Hypothalamus (tissue), 51 donors: ENCODE measurements around the gene TRAPPC12.

Source experiments
- DNase-seq, 51 donors: peaks; one replicate each; lab custom pipeline; 2025; lab: John Stamatoyannopoulos, UW

Gene TRAPPC12

DNA sequence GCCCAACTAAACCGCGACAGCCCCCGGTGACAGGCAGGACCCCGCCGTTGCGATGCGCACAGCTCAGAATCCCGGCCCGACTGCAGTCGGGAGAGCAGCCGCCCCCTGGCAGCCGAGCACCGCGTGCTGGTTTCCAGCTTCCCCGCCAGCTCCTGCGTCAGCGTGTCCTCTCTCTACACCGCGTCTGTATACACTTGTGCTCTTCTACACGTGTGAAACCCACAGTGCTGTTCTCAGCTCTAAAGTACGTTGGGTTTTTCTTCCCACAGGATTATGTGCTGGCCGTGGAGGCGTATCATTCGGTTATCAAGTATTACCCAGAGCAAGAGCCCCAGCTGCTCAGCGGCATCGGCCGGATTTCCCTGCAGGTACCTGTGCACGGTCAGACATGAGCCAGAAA is 85.8 kb downstream of the TRAPPC12 start:
- peak in 1 of 51 donors; percentile 39 for DNase-seq

DNA sequence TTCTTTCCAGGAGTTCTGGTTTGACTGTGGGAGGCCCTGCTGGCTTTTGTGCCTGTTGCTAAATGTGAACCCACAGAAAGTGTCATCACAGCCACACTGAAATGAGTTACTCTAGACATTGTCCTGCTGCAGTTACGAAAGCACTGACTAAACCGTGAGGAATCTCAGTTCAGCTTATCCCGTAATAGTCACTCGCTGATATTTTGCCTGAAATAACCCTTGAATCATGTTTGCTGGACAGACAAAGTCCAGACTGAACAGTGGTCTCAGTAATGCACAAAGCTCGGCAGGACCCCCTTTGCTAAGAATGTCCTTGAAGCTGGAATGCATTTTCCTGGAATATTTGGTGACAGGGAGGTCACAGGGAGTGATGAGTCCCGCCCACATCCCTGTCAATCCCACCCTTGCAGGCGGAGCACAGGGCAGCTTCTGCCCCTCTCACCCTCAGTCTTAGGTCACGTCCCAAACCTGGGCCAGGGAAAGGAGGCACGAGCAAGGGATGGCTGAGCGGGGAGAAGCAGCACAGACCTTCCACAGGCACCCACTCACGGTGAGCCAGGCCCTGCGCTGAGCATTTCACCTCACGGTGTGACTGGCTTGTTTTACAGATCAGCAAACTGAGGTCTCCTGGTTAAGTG is 86.5 kb downstream of the TRAPPC12 start:
- DNase-seq, result no peak

DNA sequence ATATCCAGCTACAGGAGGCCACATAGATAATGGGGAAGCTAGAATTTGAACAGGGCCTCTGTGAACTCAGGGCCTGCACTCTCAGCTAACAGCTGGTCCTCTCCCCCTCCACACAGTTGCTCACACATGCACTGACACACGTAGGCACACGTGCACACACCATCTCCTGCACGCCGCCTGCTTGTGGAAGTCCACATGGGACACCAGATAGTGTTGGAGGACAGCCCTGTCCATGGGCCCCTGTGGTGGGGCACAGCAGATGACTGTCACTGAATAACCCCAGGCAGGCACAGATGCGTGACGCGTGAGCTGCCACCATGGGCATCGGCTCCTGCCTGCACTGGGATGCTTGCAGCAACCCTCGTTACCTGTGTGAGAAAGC is 87.0 kb downstream of the TRAPPC12 start:
- no peak for DNase-seq

DNA sequence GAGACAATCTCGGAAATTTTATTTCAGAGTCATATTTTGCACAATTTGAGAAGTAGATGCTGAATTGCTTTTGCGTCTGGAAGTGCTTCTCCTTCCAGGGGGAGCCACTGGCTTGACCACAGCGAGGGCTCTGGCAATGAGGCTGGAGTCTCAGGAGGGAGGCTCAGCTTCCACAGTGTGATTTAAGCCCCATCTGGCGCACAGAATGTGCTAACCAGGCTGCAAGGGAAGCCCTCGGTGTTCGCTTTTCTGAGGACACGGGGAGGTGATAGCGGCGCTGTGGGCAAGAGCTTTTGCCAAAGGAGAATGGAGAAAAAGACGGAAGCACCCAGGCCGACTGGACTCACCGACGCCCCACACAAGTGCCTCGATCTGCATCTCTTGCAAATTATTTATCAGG is 87.5 kb downstream of the TRAPPC12 start:
- no peak for DNase-seq

DNA sequence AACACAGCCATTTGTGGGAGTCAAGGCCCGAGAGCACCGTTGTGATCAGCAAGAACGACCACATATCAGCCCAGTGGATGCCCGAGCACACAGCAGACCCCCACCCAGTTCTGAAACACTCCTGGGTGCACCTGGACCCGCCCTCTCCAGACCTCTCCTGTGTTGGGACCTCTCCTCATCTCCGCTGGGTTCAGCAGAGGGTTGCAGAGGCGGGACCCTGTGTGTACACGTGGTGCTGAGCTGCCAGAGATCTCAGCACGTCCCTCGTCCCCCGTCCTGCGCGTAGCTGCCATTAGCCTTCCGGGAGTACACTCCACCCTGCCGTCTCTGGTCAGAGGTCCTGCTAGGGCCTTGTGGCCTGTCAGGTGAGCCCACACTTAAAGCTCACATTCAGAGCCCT is 88.2 kb downstream of the TRAPPC12 start:
- DNase-seq, result no peak

DNA sequence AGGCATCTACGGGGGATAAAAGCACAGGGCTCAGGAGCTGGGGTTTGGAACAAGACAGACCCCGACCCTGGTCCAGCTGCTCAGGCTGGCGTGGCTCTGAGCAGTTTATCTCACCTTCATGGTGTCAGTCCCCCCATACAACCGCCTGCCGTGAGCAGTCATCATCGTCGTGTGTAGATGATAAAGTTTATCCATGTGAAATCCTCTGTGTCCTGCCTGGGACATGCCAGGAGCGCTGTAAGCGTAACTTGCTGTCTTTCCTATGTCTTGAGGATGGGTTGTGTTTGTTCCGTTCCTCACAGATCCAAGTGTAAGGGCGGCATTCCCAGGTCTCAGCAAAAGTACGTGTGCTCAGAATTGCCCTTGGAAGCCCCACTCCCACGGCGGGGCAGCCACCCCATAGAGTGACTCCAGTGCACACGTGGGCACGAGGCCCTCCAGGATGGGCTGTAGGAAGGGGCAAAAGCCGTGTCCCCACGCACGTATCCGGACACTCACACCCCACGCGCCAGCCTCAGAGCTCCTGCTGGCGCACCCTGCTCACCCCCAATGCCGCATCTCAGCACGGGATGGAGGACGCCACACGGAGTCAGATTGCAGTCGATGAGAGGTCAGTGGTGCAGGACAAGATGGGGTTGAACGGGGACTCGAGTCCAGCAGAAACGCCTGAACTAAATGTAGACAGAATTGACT is 88.9 kb downstream of the TRAPPC12 start:
- DNase-seq, result no peak

DNA sequence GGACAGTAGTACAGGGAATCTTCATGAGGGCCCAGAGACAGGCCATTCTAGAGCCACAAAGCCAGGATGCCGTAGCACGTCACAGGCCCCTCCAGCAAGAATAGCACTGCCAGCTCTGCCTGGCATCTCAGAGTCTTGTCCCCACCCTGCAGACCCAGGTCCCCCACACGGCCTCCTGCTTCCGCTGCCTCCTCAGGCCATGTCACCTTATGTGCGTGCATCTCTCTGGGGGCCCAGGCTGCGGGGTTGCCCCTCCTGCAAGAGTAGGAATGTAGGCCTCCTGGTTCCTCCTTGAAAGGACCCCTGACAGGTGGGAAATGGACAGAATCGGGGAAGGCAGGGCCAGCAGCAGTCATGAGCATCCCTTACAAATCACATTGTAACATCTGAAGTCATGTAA is 90.0 kb downstream of the TRAPPC12 start:
- DNase-seq, result no peak

DNA sequence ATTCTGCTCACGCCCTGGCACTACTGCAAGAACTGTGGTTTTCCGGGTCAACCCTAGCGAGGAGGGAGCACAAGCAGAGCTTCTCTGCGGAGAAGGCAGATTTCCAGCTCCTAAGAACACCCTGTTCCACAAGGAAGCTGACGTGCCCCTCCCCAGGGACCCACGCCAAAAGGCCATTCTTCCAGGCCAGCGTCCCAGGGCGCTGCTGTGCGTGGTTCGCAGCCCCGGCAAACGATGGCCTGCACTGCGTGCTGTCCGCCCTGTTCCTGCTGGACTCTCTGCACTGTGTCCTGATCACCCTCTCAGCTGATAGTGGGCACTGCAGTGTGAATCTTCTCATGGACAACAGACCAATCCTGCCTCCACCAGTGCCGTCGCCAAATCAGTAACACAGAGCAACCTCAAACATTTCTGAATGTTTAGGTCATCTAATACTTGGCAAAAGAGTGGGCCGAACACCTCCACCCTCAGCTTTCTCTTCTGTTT is 90.7 kb downstream of the TRAPPC12 start:
- DNase-seq, result peak in 27 of 51 donors; percentile 17 to 75 (median 35)

DNA sequence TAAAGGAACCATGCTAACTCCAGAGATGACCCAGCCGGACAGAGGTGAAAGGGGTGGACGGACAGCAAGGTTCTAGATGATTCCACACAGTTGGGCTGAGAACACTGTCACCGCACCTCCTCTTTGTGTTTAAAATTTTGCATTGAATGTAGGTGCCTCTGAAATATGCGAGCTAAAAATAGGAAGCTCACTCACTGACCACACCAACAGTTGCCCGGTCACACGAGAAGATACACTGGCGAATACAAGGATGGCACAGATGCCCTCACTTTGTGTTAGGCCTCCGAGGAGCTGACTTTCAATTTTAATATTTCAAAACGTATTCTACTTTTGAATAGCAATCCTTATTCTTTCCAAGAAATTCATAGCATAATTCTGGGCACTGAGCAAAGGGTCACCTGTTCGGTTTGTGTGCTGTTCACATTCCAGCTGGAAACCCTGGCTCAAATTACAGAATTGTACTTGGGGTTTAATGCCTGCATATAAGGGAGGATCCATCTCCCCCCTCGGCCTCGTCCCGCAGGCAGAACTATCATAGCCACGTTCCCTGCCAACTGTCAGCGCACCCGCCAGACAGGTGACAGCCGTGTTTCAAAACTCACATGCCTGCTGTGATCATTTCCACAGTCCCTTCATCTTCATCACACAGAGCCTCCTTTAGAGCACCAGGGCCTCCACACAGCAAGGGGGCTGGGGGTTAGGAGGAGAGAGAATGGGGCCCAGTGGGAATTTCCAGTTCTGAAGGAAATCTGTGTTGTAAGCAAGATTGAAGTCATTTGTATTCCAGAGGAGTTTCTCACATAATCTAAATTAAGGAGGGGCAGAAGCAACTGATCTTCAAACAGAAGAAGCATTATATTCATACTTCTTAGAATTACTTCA is 91.6 kb downstream of the TRAPPC12 start:
- no peak for DNase-seq

DNA sequence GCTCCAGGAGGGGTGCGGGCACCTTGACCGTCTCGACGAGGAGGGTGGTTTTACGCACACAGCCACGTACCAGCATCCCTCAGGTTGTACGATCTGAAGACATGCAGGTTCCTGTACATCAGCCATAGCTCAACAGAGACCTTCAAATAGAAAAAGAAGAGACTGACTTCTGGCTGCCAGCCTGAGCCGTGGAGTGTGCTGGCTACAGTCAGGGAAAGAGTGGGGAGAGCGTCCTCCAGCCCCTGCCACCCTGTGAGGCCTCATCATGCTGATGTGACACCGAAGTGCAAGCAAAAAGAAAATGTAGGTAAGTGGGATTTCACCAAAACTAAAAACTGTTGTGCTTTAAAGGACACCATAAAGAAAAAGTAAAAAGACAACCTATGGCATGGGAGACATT is 92.8 kb downstream of the TRAPPC12 start:
- DNase-seq, result no peak

DNA sequence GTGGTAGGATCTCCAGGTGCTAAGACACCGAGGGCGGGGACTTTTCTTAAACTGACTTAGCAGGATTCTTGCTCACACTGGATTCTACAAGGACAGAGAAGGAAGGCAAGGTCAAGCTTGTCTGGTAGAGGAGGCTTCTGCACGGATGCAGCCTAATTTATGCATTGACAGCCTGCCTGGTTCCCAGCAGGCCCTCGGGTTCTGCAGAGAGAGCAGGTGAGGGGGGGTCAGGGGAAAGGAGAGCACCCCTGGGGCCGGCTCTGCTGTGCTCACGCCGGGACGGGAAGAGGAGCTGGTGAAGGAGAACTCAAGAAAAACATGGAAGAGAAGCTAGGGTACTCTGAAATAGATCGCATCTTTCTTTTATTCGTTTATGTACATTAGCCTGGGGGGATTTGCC is 93.5 kb downstream of the TRAPPC12 start:
- no peak for DNase-seq

DNA sequence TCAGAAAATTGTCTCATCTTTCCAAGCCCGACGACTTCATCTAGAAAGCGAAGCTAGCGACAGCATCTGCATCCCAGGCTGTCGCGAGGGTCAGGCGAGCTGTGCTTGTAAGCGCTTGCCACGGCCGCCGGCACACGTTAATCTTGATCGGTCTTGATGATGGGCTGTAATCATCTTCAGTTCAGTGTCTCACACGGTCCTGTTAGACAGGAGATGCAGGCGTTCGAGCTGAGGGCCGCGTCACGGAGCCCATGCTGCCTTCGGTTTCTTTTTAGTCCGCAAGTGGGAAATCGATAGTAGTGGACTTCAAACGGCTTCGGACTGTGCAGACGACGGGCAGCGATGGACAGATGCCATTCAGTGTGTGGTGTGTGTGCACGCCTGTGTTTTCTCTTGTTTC is 96.3 kb downstream of the TRAPPC12 start:
- peak in 4 of 51 donors; percentile 14 to 71 (median 43) for DNase-seq

DNA sequence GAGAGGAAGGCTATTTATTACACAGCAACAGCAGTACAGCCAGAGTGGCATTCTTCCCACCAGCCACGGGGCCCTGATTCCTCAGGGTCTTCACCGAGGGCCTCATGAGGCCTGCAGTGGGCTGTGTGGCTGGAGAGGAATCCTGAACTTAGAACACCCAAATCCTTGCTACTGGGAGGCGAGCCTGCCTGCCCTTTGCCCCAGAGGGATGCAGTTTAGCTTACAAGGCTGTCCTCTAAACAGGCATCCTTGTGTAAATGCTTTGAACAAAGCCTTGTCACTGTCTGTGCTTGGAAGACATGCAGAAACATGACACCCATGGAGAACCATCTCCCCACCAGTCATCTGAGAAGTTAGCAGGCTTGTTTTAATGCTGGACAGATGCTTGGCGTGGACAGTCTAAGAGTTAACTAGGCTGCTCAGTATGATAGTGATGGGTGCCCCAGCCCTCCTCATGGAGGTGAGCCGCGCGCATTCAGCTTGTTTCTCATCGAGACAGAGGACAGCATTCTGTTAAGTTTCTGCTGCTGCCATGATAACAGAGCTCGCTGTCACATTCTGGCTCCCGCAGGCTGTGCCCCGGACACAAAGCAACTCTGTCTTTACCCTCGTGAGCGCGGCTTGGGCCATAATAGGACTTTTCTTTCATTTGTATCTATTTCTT is 97.0 kb downstream of the TRAPPC12 start:
- peak in 40 of 51 donors; percentile 22 to 95 (median 56) for DNase-seq

DNA sequence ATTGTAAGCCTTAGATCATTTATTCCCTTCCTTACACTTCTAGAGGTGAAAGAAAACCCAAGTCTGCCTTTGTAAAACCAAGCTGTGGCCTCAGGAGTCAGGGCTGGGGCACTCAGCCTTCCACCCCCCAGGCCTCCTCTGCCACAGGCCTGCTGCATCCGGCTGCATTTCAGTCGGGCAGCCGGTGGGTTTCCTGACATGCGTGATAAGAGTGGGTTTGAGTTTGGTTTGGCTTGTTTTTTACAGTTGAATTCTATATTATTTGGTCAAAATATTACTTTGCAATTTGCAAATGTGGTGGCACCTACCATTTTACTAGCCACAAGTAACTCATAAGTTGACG is 97.5 kb downstream of the TRAPPC12 start:
- no peak for DNase-seq

DNA sequence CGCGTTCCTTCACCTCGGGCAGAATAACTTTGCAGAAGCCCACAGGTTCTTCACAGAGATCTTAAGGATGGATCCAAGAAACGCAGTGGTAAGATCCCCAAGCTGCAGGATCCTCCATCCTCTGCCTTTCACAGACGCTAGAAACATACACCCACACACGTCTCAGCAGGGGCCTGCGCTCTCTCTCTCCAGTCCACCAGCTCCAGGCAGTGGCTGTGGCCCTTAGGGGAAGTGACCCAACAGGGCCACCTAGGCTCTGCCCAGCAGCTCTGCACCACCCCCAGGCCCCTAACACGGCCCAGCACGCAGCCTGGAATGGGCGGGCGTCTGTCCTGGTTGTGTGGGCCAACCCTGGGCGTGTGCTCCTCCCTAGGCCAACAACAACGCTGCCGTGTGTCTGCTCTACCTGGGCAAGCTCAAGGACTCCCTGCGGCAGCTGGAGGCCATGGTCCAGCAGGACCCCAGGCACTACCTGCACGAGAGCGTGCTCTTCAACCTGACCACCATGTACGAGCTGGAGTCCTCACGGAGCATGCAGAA is 99.4 kb downstream of the TRAPPC12 start:
- DNase-seq, result no peak

DNA sequence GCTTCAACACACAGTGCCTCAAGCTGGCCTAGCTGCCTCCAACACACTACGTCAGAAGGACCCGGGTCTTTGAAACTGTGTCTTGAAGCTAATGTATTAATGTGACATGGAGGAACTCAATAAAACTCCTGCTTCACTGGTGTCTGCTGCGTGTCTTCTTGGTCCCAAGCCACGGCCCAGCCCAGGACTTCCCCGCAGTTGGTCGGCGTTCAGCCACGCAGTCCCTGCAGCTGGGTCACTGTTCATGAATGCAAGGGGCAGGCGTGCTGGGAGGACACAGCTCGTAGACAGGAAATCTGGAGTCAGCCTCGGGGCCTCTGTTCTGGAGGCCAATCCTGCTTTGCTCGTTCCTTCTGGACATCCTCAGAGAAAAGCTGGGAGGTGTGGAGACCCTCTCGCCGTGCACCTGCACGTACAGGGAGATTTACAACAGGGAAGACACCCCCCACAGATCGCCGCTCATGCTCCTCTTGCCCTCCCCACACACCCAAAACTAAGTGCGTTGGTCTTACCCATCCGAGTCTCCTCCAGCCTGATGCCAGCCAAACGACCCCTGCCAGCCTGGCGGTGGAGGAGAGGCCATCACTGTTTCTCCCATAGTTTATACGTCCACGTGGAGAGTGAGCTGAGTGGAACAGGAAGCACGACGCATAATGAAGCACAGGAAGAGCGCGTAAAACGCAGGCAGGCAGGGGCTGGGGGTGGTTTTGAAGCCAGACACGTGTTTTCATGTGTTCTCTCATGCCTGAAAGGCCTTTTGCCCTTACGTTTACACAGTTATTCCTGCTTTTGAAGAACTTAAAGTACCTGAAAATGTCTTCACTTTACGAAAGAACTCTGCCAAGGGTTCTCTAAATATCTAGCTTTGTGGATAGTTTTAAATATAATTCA is 100.2 kb downstream of the TRAPPC12 start:
- DNase-seq, result no peak

DNA sequence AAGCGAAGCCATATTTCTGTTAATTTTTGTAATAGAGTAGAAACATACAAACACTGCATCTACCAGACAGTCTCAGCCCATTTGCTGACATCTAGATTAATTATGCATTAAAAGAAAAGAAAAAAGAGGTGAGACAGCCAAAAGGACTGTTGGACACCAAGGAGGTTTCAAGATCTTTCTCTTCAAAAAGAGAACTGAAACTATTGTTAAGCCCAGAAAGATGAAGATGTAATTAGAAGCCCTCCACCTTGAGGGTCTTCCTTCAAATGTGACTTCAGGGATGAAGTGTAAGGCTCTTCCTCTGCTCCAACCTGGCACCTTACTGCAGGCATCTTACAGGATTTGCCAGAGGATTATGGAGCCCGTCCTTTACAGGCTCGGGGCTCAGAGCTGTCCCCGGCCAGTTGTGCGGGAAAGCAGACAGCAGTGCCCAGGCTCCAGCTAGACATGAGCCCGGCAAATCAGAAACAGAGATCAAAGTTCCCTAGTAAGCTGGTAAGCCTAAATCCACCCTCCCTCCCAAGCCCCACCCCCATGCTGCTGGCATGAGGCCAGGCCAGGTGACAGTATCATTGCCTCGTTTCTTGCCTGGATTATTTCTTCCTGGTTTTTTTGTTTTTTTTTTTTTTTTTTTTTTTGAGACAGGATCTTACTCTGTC is 101.0 kb downstream of the TRAPPC12 start:
- DNase-seq, result no peak

DNA sequence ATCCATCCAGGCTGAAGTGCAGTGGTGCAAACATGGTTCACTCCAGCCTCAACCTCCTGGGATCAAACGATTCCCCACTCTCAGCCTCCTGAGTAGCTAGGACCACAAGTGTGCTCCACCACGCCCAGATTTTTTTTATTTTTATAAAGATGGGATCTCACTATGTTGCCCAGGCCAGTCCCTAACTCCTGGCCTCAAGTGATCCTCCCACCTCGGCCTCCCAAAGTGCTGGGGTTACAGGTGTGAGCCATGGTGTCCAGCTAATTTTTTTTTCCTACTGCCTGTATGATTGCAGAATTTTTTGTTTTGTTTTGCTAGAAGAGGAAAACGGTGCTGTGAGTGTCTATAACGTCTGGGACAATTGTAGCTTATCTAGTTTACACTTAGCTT is 101.5 kb downstream of the TRAPPC12 start:
- no peak for DNase-seq

DNA sequence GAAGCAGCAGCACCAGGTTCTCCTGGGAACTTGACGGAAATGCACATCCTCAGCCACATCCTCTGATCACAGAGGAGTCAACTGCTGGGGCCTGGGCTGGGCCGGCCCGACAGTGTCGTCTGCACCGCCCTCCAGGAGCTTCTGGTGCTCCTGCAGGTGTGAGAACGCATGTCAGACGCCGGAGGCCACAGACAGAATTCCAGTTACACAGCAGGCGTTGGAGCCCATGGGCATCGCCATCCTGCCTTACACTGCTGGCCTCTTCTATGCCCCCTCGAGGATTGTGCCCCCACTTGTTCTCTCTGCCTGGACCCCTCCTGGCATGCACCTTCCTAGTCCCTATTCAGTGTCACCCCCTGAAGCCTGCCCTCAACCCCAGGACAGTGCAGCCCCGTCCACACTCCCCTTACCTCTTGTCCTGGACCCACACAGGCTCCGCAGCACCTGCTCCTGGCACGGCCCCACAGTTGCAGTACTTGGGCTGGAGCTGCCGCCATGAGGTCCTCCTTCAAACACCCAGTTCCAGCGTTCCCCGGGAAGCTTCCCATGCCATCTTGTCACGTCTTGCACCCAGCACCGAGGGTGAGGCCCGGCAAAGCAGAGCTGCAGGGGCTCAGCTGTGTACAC is 102.4 kb downstream of the TRAPPC12 start:
- DNase-seq, result no peak
